Fibroblast of villous mesenchyme (primary cell): ENCODE measurements around the gene RIC8B. TPM values are rescaled to one million over a fixed set of nuclear protein-coding genes. Genes with fewer than 3 reads are reported as not detected.

Source experiments
- DNase-seq: peaks from one replicate; pipeline ENCODE4 v3.0.0-alpha.2; 2010; ENCODE audit warnings: low read depth
- H3K4me3 ChIP-seq: 2 replicates; pipeline ENCODE4 v1.5.1; 2011; ENCODE audit warnings: low read depth, mild to moderate bottlenecking, low read length
- CTCF ChIP-seq: IDR thresholded peaks from 2 replicates; pipeline ENCODE4 v1.5.1; 2012; ENCODE audit warnings: low read depth, mild to moderate bottlenecking, low read length; ENCODE audit not compliant: insufficient read depth
- total RNA-seq: library from RNA; depleted of rRNA; stranded (reverse); fragments of >200 nt; gene quantifications from 2 replicates; pipeline ENCODE4 v1.2.3, GENCODE V29; 2012

The RIC8B gene
- total RNA-seq, 1 donor = 15.1 TPM

GRCh38 chr12:106861984-106862916, 87.8 kb downstream of the RIC8B start:
- no peak for TF ChIP-seq CTCF
- DNase-seq = peak; percentile 79
- H3K4me3 ChIP-seq = no peak overlapping the region

GRCh38 chr12:106863189-106863588, 88.7 kb downstream of the RIC8B start:
- DNase-seq = no peak
- no peak overlapping the region for H3K4me3 ChIP-seq
- TF ChIP-seq CTCF = no peak

- no peak for DNase-seq
- no peak overlapping the region for H3K4me3 ChIP-seq
- no peak for TF ChIP-seq CTCF
These were observed 91.2 kb downstream of the RIC8B start for GRCh38 chr12:106865683-106866082.

- no peak overlapping the region for H3K4me3 ChIP-seq
- no peak for DNase-seq
- TF ChIP-seq CTCF = no peak
These were observed 92.1 kb downstream of the RIC8B start for GRCh38 chr12:106866426-106867080.

- peak; percentile 49 for DNase-seq
- TF ChIP-seq CTCF = no peak
- H3K4me3 ChIP-seq = no peak overlapping the region
These were observed 93.2 kb downstream of the RIC8B start for GRCh38 chr12:106867651-106868050.

- DNase-seq = no peak
- no peak for TF ChIP-seq CTCF
- no peak overlapping the region for H3K4me3 ChIP-seq
These were observed 94.7 kb downstream of the RIC8B start for GRCh38 chr12:106868982-106869700.
